GM19240 (cell line): ENCODE results near the gene BRAT1.

Experiments used
- DNase-seq: peaks from one replicate; pipeline ENCODE4 v3.0.0; 2011; ENCODE audit warnings: low spot score; ENCODE audit not compliant: insufficient read length

Gene BRAT1

DNA sequence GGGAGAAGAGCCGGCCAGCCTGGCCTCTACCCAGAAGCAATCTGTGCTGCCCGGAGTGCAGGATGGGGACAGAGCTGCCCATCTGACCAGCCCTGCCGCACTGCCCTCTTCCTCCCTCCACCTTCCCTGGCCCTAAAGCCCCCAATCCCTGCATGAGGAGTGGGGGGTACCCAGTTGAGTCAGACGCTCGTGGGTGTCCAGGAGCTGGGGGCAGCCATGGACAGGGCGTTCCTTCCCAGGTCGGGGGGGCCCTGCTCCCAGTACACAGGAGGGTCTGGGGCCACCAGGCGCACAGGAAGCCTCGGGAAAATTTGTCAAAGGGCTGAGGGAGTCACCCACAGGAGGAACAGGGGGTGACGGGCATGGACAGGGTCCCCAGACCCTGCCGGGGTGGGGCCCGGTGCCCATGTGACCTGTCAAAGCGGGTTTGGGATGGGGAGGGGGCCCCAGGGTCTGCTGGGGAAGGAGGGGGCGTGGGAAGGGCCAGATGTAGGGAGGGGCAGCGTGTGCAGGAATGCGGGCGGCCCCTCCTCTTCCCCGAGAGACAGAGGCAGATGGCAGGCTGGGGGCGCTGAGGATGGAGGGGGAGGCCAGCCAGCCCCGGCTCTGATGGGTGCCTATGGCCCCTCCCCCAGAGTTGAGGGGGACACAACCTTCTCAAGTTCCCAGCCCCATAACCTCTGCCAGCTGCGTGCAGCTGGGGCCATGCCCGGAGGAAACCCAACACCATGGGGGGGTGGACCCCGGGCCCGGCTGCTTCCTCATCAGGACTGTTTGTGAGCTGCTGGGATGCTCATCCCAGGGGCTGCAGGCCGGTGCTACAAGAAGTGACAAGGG is 57.6 kb downstream of the BRAT1 start:
- DNase-seq: no peak

DNA sequence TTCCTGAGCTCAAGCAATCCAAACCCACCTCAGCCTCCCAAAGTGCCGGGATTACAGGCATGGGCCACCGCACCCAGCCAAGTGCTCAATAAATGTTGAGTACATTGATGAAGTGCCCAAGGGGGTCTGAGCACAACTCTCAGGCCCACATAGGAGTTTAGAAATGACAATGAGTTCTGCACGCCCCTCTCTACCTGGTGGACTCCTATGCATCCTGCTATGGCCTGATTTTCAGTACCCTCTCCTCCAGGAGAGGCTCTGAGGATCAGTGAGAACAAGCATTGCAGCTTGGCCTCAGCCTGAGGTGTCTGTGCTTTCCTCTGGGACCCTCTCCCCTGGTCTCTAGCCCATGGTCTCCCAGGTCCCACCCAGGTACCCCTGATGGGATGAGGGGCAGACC is 58.3 kb downstream of the BRAT1 start:
- DNase-seq: no peak

DNA sequence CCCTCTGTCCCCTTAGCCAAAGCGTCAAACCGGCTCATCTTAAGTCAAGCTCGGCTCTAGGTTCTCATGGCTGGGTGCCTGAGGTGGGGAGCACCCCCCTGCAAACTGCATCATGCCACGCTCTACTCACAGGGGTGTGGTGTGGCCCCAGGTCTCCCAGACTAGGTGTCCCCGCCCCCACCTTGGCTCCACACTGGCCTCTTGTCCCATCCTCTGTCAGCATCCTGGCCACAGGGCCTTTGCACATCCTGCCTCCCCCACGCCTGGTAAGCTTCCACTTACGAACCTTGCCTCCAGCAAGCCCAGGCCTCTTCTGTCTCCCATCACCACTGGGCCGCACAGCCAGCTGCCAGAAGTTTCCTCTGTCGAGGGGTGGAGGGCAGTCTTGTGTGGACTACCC is 58.9 kb downstream of the BRAT1 start:
- no peak for DNase-seq

DNA sequence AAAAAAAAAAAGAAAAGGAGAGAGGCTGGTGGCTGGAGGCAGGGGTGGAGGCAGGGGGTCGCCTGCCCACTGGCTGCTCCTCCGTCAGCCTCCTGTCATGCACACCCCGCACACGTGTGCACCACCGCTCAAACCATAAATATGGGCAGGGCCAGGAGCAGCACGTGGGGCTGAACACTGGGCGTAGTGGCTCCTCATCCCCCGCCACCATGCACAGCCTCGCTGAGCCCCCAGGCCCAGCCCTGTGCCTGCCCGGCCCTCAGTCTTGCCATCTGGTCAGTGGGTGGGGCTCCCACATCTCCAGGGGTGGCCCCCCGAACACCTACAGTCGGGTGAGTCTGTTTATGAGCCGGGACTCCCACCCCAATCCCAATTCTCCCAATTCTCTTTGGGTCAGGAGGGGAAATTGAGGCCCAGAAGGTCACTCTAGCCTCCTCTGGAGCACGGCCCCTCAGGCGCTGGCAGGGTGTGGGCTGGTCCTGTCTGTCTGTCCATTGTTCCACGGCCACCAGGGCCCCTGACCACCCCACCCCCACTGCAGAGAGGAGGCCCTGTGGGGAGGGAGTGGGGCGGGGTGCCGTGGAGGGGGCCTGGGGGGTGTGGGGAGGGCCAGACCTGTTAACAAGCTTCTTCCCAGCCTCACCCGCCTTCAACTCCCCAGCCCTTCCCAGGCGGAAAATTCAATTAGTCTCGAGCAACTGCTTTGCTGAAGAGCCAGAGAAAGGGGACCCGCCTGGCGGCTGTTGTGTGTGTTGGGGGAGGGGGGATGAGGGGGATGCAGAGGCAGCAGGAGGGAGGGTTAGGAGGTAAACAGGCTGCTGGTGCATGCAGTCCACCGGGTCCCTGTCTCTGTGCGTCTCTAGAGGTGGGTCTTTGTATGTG is 59.7 kb downstream of the BRAT1 start:
- no peak for DNase-seq

DNA sequence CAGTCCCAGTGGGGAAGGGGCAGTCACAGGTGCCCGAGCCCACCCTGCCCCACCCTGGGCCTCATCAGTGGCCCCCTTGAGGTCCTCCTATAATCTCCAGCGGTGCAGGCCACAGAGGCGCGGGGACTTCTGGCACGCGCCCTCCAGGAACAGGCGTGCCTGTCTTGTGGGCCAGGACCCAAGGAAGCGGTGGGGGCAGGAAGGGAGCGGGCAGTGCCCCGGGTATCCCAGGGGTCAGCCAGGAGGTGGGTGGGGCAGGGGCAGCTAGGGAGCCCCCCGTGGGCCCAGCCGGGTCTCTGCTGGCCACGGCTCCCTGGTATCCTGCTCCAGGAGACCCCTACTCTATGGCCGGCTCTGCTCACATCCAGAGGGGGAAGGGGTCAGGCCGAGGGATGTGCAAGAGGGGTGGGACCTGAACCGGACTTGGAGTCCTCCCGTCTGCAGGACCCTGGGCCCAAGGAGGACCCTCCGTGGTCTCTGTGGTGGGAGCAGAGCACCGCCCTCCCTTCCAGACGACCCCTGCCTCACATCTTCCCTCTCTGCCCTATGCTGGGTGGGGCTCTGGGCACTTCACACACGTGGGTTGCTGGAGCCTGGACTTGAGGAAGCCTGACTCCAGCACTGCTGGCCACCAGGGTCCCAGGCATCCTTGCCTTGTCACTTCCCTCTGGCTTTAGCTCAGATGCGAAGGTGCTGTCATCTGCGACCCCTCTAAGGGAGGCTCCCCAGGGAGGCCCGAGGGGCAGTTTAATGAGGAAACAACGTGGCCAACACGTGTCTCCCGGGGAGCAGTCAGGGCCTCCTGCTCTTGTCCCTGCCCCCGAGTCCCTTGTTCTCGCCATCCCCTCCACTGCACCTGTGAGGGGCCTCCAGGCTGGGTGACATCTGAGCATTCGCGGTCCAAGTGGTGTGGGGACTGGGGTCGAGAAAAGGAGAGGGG is 60.9 kb downstream of the BRAT1 start:
- no peak for DNase-seq

DNA sequence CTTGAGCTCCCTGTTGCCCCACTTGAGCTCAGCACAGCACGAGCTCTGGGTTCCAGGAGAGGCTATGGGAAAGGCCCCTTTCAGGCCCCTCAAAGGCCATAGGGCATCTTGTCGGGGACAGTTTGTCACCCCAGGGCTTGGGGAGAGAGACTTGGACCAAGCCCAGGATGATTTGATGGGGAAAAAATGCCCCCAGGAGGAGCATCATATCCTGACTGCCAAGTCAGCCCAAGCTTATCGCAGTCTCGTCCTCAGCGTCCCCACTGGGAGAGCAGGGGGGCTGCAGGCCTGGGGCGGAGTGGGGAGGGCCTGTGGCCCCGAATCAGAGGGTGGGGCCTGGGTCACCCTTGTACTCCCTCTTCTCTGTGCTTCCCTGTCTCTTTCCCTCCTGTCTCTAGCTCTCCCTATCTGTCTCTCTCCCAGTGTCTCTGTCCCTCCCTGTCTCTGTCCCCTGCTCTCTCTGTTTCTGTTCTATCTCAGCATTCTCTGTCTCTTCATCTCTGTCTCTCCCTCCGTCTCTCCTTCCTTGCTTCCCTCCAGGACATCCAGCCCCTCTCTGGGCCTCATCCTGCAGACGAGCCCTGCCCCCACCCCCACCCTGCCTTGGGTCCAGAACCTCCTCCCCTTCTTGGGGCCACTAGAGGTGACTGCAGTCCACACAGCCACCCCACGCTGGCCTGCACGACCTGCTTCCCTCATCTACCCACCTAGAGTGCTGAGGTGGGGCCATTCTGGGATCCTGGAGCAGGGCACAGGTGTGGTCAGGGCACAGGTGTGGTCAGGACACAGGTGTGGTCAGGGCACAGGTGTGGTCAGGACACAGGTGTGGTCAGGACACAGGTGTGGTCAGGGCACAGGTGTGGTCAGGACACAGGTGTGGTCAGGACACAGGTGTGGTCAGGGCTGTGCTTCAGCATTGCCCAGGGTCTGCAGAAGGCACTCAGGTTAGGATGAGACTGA is 61.8 kb downstream of the BRAT1 start:
- no peak for DNase-seq

DNA sequence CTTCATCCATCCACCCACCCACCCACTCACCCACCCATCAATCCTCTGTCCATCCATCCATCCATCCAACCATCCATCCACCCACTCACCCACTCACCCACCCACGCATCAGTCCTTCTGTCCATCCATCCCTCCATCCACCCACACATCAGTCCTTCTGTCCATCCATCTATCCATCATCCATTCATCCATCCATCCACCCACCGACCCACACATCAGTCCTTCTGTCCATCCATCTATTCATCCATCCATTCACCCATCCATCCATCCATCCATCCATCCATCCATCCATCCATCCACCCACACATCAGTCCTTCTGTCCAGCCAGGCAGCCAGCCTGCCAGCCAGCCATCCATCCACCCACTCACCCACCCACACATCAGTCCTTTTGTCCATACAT is 63.3 kb downstream of the BRAT1 start:
- no peak for DNase-seq

DNA sequence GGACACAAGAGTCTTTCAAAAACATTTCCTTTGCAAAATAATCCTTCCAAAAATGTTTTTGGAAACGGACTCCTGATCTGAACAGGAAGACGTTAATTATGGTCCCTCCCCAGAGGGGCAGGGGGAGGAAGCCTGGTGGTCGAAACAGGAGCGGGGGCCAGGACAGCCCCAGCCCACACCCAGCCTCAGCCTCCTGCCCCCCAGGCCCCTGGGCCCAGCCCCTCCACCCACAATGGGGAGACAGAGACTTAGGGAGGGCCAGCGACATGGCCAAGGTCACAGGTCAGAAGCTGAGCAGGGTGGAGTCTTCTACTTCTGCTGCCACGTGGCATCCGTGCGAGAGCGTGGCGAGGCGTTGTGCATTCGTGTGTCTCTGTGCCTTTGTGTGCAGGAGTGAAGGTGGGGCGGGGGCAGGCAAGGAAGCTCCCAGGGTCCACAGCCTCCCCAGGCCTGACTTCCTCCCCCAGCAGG is 65.1 kb downstream of the BRAT1 start:
- DNase-seq: no peak

DNA sequence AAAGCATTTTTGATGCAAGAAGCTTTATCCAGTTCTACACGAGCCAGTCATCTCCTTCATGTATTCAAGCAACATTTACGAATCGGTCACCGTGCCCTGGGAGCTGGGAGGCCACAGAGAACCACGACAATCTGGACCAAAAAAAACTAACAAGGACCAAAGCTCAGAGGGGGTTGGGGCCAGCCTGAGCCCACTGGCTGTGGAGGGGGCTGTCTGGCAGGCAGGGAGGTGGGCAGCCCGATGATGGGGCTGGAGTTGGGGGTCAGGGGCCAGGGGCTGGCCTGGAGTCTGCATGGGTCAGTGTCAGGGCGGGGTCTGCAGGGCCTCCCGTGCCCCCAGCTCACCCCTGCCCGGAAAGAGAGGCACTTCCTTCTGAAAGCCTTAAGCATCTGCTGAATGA is 66.6 kb downstream of the BRAT1 start:
- DNase-seq: no peak

DNA sequence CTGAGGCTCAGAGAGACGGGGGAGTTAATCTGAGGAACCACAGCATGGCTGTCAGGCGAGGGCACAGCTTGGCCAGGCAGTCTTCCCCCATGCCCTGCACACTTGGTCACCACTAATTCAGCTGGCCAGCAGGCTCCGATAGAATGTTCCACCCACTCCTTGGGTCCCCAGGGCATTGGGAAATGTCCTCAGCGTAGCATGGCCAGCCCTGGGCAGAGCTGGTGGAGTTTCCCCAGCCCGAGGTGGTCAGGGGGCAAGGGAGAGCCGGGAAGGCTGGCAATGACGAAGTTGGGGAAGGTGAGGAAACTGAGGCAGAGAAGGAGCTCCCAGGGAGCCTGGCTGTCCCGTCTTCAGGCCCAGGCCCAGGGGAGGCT is 67.1 kb downstream of the BRAT1 start:
- DNase-seq: no peak
